Spleen (tissue), 11 donors: Measurements from ENCODE around the gene ESYT3. TPM values are rescaled to one million over a fixed set of nuclear protein-coding genes. Genes with fewer than 3 reads are reported as not detected.
"Not testable (repeated sequence)": the region's sequence is repeated elsewhere in the genome, so short reads cannot be mapped to it uniquely, and the experiment has no call there.

Source experiments
- DNase-seq: peaks from one replicate; pipeline ENCODE4 v3.0.0-alpha.2; 2020
- H3K27ac ChIP-seq, 8 donors: fragments of 200-600 bp; sonication (generic) in 7 of 8; 1 replicate in 4 of 8; 2 replicates in 4 of 8; pipeline versions ENCODE4 v1.5.0 to v1.8.0; 2016 to 2021; ENCODE audit warnings: inconsistent platforms in 4 of 8, mild to moderate bottlenecking in 4 of 8, moderate library complexity in 1 of 8
- H3K27me3 ChIP-seq, 7 donors: fragments of 200-600 bp; sonication (generic) in 6 of 7; replicated peaks in 1 of 7; 1 replicate in 4 of 7; 2 replicates in 3 of 7; pipeline versions ENCODE4 v1.5.0 to v1.8.0; 2016 to 2021; ENCODE audit warnings: inconsistent platforms in 3 of 7, mild to moderate bottlenecking in 1 of 7
- H3K36me3 ChIP-seq, 6 donors: fragments of 200-600 bp; sonication (generic) in 5 of 6; 1 replicate in 4 of 6; 2 replicates in 2 of 6; pipeline versions ENCODE4 v1.5.0 to v1.8.0; 2016 to 2021; ENCODE audit warnings: inconsistent platforms in 2 of 6
- H3K4me1 ChIP-seq, 6 donors: fragments of 200-600 bp; sonication (generic) in 5 of 6; 1 replicate in 3 of 6; 2 replicates in 3 of 6; pipeline versions ENCODE4 v1.5.0 to v1.8.0; 2016 to 2021; ENCODE audit warnings: inconsistent platforms in 3 of 6
- H3K4me3 ChIP-seq, 8 donors: fragments of 200-600 bp; sonication (generic) in 7 of 8; 1 replicate in 4 of 8; 2 replicates in 4 of 8; pipeline versions ENCODE4 v1.5.0 to v1.8.0; 2016 to 2021; ENCODE audit warnings: inconsistent platforms in 4 of 8, mild to moderate bottlenecking in 4 of 8, moderate library complexity in 2 of 8
- H3K9me3 ChIP-seq, 8 donors: fragments of 200-600 bp; sonication (generic) in 7 of 8; 1 replicate in 4 of 8; 2 replicates in 4 of 8; pipeline versions ENCODE4 v1.5.0 to v1.8.0; 2016 to 2021; ENCODE audit warnings: inconsistent platforms in 4 of 8
- CTCF ChIP-seq, 11 experiments: fragments of 200-600 bp in 7 of 11; fragments of 450-650 bp in 4 of 11; sonication (generic) in 4 of 11; IDR thresholded peaks in 8 of 11; conservative IDR thresholded peaks in 3 of 11; 1 replicate in 7 of 11; 2 replicates in 4 of 11; pipeline versions ENCODE4 v1.4.0 to v1.8.0; 2016 to 2021; ENCODE audit warnings: antibody characterized with exemption in 11 of 11, inconsistent platforms in 4 of 11, mild to moderate bottlenecking in 1 of 11
- POLR2A ChIP-seq, 3 donors: fragments of 450-650 bp; IDR thresholded peaks; one replicate each; pipeline ENCODE4 v1.5.1; 2017; ENCODE audit warnings: antibody characterized with exemption in 3 of 3, mild to moderate bottlenecking in 1 of 3
- POLR2AphosphoS5 ChIP-seq, 3 donors: sonication (generic); formaldehyde crosslinking; IDR thresholded peaks; one replicate each; pipeline ENCODE4 v1.5.1; 2017; ENCODE audit warnings: antibody characterized with exemption in 3 of 3
- WGBS, 5 donors: extraction: QIAGEN DNeasy Blood & Tissue Kit in 3 of 5; methylation state at CpG; one replicate each; pipeline versions ENCODE4 v1.1.5 to v1.1.7; 2013 to 2018; 5-methylcytosine and 5-hydroxymethylcytosine counted together
- intact Hi-C: fragments of 100-400 bp; cut with DNase I; formaldehyde crosslinking; loops from one replicate; pipeline ENCODE4 v1.15.0; 2023; ENCODE audit warnings: low total_unique reads
- polyA plus RNA-seq, 3 donors: library from polyadenylated mRNA; stranded (reverse); fragments of 200-250 nt; gene quantifications; one replicate each; pipeline ENCODE4 v1.2.1, GENCODE V29; 2013
- total RNA-seq, 7 donors: library from RNA; depleted of rRNA in 3 of 7; stranded (reverse); fragments of >200 nt in 3 of 7; fragmentation: NEBNext Ultra II Directional in 4 of 7; extraction: Animal tissue kit (Norgen Biotek cat#: 25700) in 4 of 7; gene quantifications; one replicate each; pipeline versions ENCODE4 v1.1.0 to v1.2.1, GENCODE V29; 2016 to 2021
- donor health status: healthy with polysubstance abuse.
- donor health status: DM: no; HTN: no; CAD: no; lungs with moderate emphysema.
- donor health status: DM: no; HTN: no; CAD: no.
- donor health status: Bipolar disorder and iron deficiency.
- donor health status: healthy.
- donor health status: DM: no; HTN: no; CAD: no.
- donor health status: DM: yes; HTN: yes; CAD: no.

The ESYT3 gene
- total and polyA plus RNA-seq, 10 donors = 0.02 TPM; not detected in 9

GRCh38 chr3:138492980-138493675 is 58.7 kb downstream of the ESYT3 start:
- Histone ChIP-seq H3K27ac (no peak overlapping the region), H3K4me3 (no peak overlapping the region)

GRCh38 chr3:138493804-138494606 is 59.6 kb downstream of the ESYT3 start:
- Histone ChIP-seq H3K4me3 (no peak overlapping the region), H3K27ac (no peak overlapping the region), H3K27me3 (no peaks in the 10 kb centered on the region), H3K36me3 (peaks cover 0 to 25% (median 0%) of the 10 kb centered on the region in 6 donors), H3K9me3 (peaks cover 0 to 31% (median 17%) of the 10 kb centered on the region in 8 donors), H3K4me1 (no peaks in the 10 kb centered on the region)
- intact Hi-C loops = no loop called here
- DNase-seq = no peak
- TF ChIP-seq POLR2AphosphoS5 (IDR thresholded peaks at IDR 0.05) (no peak), CTCF (IDR thresholded peaks at IDR 0.05 in 8 of 11, conservative IDR thresholded peaks at IDR 0.05 in 3 of 11) (no peak), POLR2A (IDR thresholded peaks at IDR 0.05) (no peak)
- WGBS, 5 donors = 85 to 97% (median 90%) methylated on average over 3 of the region's 3 CpGs

More at GRCh38 chr3:138492980-138493675, 58.7 kb downstream of the ESYT3 start:
- intact Hi-C loops = no loop called here
- Histone ChIP-seq H3K36me3 (peaks cover 0 to 18% (median 0%) of the 10 kb centered on the region in 6 donors), H3K4me1 (no peaks in the 10 kb centered on the region), H3K9me3 (peaks cover under 1 to 40% (median 25%) of the 10 kb centered on the region in 8 donors), H3K27me3 (no peaks in the 10 kb centered on the region)
- 91 to 97% (median 94%) methylated on average over 4 of the region's 4 CpGs for WGBS, 5 donors
- no peak for DNase-seq
- TF ChIP-seq POLR2A (IDR thresholded peaks at IDR 0.05) (no peak), POLR2AphosphoS5 (IDR thresholded peaks at IDR 0.05) (no peak), CTCF (IDR thresholded peaks at IDR 0.05 in 8 of 11, conservative IDR thresholded peaks at IDR 0.05 in 3 of 11) (no peak)

GRCh38 chr3:138494607-138494929 is 60.2 kb downstream of the ESYT3 start:
- intact Hi-C loops = no loop called here
- Histone ChIP-seq H3K4me1 (no peaks in the 10 kb centered on the region), H3K27ac (no peak overlapping the region), H3K9me3 (peaks cover 0 to 25% (median 12%) of the 10 kb centered on the region in 8 donors), H3K36me3 (peaks cover 0 to 31% (median under 1%) of the 10 kb centered on the region in 6 donors), H3K27me3 (no peaks in the 10 kb centered on the region), H3K4me3 (no peak overlapping the region)
- no peak for DNase-seq
- no peak for TF ChIP-seq POLR2A (IDR thresholded peaks at IDR 0.05)
- TF ChIP-seq POLR2AphosphoS5 (IDR thresholded peaks at IDR 0.05) = no peak
- no peak for TF ChIP-seq CTCF (IDR thresholded peaks at IDR 0.05 in 8 of 11, conservative IDR thresholded peaks at IDR 0.05 in 3 of 11)

- intact Hi-C loops = not testable (repeated sequence)
Observed at GRCh38 chr3:138495638-138496037, 61.2 kb downstream of the ESYT3 start.

More at GRCh38 chr3:138495638-138496037, 61.2 kb downstream of the ESYT3 start:
- H3K27me3 ChIP-seq, H3K27ac ChIP-seq, H3K4me3 ChIP-seq, H3K4me1 ChIP-seq, DNase-seq: not testable (repeated sequence)
- peaks cover 0 to 16% (median 5%) of the 10 kb centered on the region in 8 donors for H3K9me3 ChIP-seq
- H3K36me3 ChIP-seq = peaks cover 0 to 41% (median 3%) of the 10 kb centered on the region in 6 donors
- WGBS, 5 donors = 89 to 94% (median 89%) methylated on average over 3 of the region's 3 CpGs
